Right cardiac atrium (tissue), 5 donors: ENCODE results near the gene NARF. TPM values are rescaled to one million over a fixed set of nuclear protein-coding genes. Genes with fewer than 3 reads are reported as not detected.

Source experiments
- ATAC-seq, 2 donors: fragments of 200-7000 bp; cut with Tn5 transposase; one replicate each; pipeline versions ENCODE4 v1.8.0 to v1.9.1; 2020; ENCODE audit warnings: moderate library complexity in 2 of 2, mild to moderate bottlenecking in 1 of 2
- DNase-seq, 3 donors: peaks; one replicate each; pipeline ENCODE4 v3.0.0-alpha.2; 2020
- H3K27ac ChIP-seq: one replicate; pipeline ENCODE4 v1.5.1; 2013; ENCODE audit warnings: mild to moderate bottlenecking, low read length, control low read depth, moderate library complexity
- H3K27me3 ChIP-seq: one replicate; pipeline ENCODE4 v1.6.1; 2013; ENCODE audit not compliant: control insufficient read depth, insufficient read depth
- H3K4me1 ChIP-seq: one replicate; pipeline ENCODE4 v1.6.1; 2013; ENCODE audit warnings: low read length; ENCODE audit not compliant: control insufficient read depth, insufficient read depth
- H3K4me3 ChIP-seq: one replicate; pipeline ENCODE4 v1.5.1; 2013; ENCODE audit warnings: low read length, control low read depth
- H3K9me3 ChIP-seq: one replicate; pipeline ENCODE4 v1.6.1; 2013; ENCODE audit warnings: low read length; ENCODE audit not compliant: control insufficient read depth
- WGBS: extraction: QIAGEN DNeasy Blood & Tissue Kit; methylation state at CpG from one replicate; pipeline ENCODE4 v1.1.7; 2013; 5-methylcytosine and 5-hydroxymethylcytosine counted together
- intact Hi-C, 4 donors: fragments of 100-400 bp; cut with DNase I; formaldehyde crosslinking; loops; one replicate each; pipeline versions ENCODE4 v1.11.0 to v1.14.0; 2022 to 2023
- polyA plus RNA-seq: library from polyadenylated mRNA; stranded (reverse); fragments of 200-250 nt; gene quantifications from one replicate; pipeline ENCODE4 v1.2.3, GENCODE V29; 2013
- total RNA-seq, 4 donors: library from RNA; stranded (reverse); fragmentation: NEBNext Ultra II Directional; extraction: Animal tissue kit (Norgen Biotek cat#: 25700); gene quantifications; one replicate each; pipeline ENCODE4 v1.2.1, GENCODE V29; 2021
- donor health status: healthy with polysubstance abuse.
- donor health status: DM: no; HTN: yes; CAD: no.
- donor health status: DM: no; HTN: no; CAD: no.
- donor health status: DM: no; HTN: yes; CAD: no; lungs with severe emphysema.
- donor health status: DM: yes; HTN: yes; CAD: no.

Gene NARF
- total and polyA plus RNA-seq, 5 donors, result 67.4 to 99.6 (median 79.1) TPM

DNA sequence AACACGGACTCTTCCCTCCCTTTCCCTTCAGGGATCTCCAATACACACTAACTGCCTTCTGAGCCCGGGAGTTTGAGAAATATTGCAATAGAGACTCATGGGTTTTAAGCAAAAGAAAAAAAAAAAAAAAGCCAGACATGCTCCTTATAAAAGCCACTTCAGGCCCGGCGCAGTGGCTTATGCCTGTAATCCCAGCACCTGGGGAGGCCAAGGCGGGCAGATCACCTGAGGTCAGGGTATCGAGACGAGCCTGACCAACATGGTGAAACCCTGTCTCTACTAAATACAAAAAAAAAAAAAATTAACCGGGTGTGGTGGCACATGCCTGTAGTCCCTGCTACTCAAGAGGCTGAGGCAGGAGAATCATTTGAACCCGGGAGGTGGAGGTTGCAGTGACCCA lies 42.8 kb upstream of the NARF start:
- DNase-seq (no peak), ATAC-seq (no peak)
- intact Hi-C loops, result loop anchor here in 2 of 4 donors (5.0 to 10.0 kb wide), 2 partner anchors 61 to 63 kb away; partner anchors contain the start of gene TEX19 (in 1 of the 2)
- H3K4me3 ChIP-seq, result no peak overlapping the region
- WGBS, result 90% methylated on average over 9 of the region's 9 CpGs
- H3K27me3 ChIP-seq, result no peaks in the 10 kb centered on the region
- H3K27ac ChIP-seq, result no peak overlapping the region
- H3K4me1 ChIP-seq, result peaks cover 3% of the 10 kb centered on the region
- no peaks in the 10 kb centered on the region for H3K9me3 ChIP-seq

DNA sequence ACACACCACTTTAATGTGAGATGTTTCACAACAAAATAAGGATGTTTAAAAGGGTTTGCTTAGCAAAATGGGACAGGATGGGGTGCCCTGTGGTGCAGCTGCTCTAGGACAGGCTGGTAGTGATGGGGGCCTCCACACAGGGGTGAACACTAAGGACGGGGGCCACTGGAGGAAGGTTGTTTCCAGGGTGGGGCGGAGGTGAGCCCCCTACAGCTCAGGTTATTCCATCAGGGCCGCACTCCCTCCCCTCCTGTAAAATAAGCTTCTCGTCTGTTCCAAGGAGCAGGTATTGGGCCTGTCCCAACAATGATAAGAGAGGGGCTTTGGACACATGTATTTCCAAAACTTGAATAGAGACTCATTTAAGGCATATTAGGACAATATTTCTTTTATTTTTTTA lies 42.3 kb upstream of the NARF start:
- no peak for ATAC-seq
- DNase-seq, result no peak
- Histone ChIP-seq H3K27me3 (no peaks in the 10 kb centered on the region), H3K27ac (no peak overlapping the region), H3K4me3 (no peak overlapping the region), H3K9me3 (no peaks in the 10 kb centered on the region), H3K4me1 (peaks cover 3% of the 10 kb centered on the region)
- WGBS, result 92% methylated on average over 4 of the region's 4 CpGs
- intact Hi-C loops, result loop anchor here in 2 of 4 donors (5.0 to 10.0 kb wide), 2 partner anchors 61 to 64 kb away; partner anchors contain the start of gene TEX19 (in 1 of the 2)

DNA sequence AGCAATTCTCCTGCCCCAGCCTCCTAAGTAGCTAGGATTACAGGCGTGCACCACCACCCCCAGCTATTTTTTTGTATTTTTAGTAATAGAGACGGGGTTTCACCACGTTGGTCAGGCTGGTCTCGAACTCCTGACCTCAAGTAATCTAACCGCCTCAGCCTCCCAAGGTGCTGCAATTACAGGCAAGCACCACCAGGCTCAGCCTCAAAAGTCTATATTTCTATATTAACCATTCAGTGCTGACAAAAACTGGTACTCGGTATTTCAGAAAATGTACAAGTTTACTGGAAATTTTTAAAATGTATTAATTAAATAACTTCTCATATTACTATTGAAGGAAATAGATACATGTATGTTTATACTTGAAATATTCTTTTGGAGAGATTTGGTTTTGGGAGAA lies 41.8 kb upstream of the NARF start:
- no peaks in the 10 kb centered on the region for H3K27me3 ChIP-seq
- peaks cover 3% of the 10 kb centered on the region for H3K4me1 ChIP-seq
- no peak overlapping the region for H3K4me3 ChIP-seq
- no peak for DNase-seq
- intact Hi-C loops, result loop anchor here in 2 of 4 donors (5.0 to 10.0 kb wide), 2 partner anchors 62 to 64 kb away; partner anchors contain the start of gene TEX19 (in 1 of the 2)
- H3K27ac ChIP-seq, result no peak overlapping the region
- ATAC-seq, result no peak
- H3K9me3 ChIP-seq, result no peaks in the 10 kb centered on the region
- WGBS, result 90% methylated on average over 6 of the region's 6 CpGs

DNA sequence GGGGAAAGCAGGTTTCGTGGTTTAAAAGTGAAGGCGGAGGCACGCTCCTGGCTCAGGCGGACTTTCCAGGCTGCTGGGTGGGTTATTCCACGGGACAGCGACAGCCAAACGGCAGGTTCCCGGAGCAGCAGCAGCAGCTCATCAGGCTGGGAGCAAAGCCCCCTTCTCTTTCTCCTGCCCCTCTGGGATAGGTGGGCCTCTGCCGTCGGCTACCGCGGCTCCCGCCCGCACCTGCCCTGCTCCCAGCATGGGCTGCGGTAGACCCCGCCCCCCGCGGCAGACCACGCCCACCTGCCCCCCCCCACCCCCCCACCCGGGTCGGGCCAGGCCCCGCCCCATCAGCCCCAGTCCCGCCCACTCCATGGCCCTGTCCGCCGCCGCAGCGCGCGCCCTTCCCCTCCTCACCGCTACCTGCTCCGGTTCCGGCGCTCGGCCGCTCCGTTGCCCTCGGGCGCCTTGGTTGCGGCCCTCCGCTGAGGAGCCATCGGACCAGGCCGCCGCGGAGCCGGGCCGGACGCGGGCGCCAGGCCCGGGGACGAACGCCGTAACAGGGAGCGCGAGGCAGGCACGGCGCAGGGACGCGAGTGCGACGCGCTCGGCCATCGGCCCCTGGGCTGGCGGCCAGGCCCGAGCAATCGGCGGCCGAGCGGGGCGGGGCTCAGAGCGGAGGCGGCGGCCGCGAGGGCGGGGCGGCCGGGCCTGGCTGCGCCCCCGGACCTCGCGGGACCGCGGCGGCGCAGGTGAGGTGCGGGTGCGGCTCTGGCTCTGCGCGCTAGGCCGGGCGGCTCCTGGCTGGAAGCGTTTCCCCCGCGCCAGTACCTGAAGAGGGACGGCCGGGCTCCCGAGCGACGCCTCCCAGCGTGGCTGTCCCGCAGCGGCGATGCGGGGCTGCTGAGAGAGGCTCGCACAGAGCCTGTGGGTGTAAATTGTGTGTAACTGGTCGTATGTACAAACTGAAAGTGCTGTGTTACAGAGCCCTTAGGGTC lies 40.2 kb upstream of the NARF start, which contains the start of the genes HEXD and OGFOD3:
HEXD (plus strand) TSS at position 347 of the 986 bp plus-strand sequence. CDS start 1,453 bp downstream, outside the sequence.
OGFOD3 (minus strand) TSS at position 586 of the 986 bp plus-strand sequence; CDS start at position 485, 101 bp downstream.
- 1% methylated on average over 108 of the region's 108 CpGs for WGBS
- Histone ChIP-seq H3K27me3 (no peaks in the 10 kb centered on the region), H3K9me3 (no peaks in the 10 kb centered on the region), H3K4me3 (peak within 1 kb of the TSS; percentile 68), H3K27ac (peak within 1 kb of the TSS; percentile 83), H3K4me1 (peaks cover 3% of the 10 kb centered on the region)
- DNase-seq (peak; percentile 84 to 95 (median 94)), ATAC-seq (peak; percentile 94 to 95)
- intact Hi-C loops, result loop anchor here in 2 of 4 donors (5.0 to 10.0 kb wide), 2 partner anchors 63 to 66 kb away; partner anchors contain the start of gene TEX19 (in 1 of the 2)

DNA sequence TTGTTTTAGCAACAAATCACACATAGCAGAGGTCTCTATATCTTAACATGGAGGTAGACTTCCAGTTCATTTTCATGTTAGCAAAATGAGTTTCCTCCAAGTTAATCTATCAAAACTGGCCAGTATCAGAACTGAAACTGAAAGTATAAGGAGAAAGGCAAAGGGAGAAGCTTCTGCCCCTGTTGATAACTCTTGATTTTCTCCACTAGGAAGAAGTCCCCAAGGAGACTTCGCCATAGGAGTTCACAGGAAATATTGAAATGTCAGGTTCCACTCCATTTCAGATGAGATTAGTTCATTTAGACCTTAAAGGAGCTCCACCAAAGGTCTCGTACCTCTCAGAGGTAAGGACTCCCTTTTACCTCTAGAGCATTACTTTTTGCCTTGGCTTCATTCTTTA lies 39.0 kb upstream of the NARF start:
- no peak for DNase-seq
- H3K27ac ChIP-seq, result no peak overlapping the region
- peaks cover 3% of the 10 kb centered on the region for H3K4me1 ChIP-seq
- intact Hi-C loops, result loop anchor here in 2 of 4 donors (5.0 to 10.0 kb wide), 2 partner anchors 65 to 67 kb away; partner anchors contain the start of gene TEX19 (in 1 of the 2)
- 71% methylated on average over 2 of the region's 2 CpGs for WGBS
- H3K27me3 ChIP-seq, result no peaks in the 10 kb centered on the region
- H3K4me3 ChIP-seq, result no peak overlapping the region
- H3K9me3 ChIP-seq, result no peaks in the 10 kb centered on the region
- no peak for ATAC-seq

DNA sequence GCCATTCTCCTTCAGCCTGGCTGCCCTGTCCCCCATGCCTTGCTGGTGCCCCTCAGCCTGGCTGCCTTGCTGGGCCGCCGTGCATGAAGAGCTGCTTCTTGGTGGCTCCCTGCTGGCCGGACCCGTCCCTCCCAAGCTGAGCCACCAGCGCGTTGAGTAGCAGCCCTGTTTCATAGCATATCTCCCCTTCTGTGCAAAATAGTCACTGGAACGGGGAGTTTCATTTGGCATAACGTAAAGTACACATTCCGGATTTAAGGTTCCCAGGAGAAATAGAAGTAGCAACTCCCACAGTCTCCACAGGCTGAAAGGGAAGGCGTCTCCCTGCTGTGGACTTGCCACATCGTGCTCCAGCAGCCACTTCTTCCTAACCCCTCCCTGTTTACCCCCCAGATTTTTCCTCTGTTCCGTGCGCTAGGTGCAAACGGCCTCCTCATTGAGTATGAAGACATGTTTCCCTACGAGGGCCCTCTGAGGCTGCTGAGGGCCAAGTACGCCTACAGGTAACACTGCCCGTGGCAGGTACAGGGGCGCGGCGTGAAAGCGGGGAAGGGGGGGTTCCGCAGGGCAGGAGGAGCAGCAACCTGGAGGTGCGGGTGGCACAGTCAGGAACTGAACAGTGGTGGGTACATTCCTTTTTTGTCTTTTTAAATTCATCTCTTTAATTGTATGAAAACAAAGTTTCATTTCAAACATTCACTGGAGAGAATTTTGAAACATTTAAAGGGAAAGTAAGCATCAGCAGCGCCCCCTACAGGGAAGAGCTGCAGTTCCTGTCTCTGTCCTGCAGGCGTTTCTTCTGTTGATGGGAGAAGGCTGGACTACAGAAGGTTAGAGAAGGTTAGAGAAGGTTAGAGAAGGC lies 34.3 kb upstream of the NARF start:
- ATAC-seq, result peak in 1 of 2 donors; percentile 49
- Histone ChIP-seq H3K9me3 (no peaks in the 10 kb centered on the region), H3K27me3 (no peaks in the 10 kb centered on the region), H3K4me1 (no peaks in the 10 kb centered on the region), H3K27ac (no peak overlapping the region), H3K4me3 (no peak overlapping the region)
- peak in 1 of 3 donors; percentile 79 for DNase-seq
- intact Hi-C loops, result no loop called here
- whole genome bisulfite sequencing, result 77% methylated on average over 25 of the region's 25 CpGs

DNA sequence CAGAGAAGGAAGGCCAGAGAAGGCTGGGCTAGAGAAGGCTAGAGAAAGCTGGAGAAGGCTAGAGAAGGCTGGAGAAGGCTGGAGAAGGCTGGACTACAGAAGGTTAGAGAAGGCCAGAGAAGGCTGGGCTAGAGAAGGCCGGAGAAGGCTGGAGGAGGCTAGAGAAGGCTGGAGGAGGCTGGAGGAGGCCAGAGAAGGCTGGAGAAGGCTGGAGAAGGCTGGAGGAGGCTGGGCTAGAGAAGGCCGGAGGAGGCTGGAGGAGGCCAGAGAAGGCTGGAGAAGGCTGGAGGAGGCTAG lies 33.7 kb upstream of the NARF start:
- 98% methylated on average over 2 of the region's 2 CpGs for WGBS
- intact Hi-C loops, result no loop called here
- no peaks in the 10 kb centered on the region for H3K9me3 ChIP-seq
- H3K4me1 ChIP-seq, result no peaks in the 10 kb centered on the region
- no peak overlapping the region for H3K4me3 ChIP-seq
- no peak overlapping the region for H3K27ac ChIP-seq
- ATAC-seq (no peak), DNase-seq (no peak)
- H3K27me3 ChIP-seq, result no peaks in the 10 kb centered on the region

DNA sequence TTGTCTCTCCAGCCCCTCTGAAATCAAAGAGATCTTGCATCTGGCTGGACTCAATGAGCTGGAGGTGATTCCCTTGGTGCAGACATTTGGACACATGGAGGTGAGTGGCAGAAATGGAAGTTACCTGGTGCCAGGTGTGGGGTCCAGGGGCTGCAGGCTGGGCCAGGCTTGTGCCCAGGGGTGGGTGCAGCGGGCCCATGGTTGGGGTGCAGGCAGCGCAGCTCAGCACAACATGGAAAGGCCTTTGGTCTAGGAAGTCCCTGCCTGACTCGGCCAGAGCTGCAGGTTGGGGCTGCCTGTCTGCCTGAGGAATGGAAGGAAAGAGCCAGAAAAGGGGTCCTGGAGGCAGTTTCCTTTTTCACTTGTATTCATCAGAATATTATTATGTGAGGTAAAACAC lies 30.0 kb upstream of the NARF start:
- no peak for DNase-seq
- Histone ChIP-seq H3K4me3 (no peak overlapping the region), H3K9me3 (no peaks in the 10 kb centered on the region), H3K27ac (no peak overlapping the region), H3K27me3 (no peaks in the 10 kb centered on the region), H3K4me1 (no peaks in the 10 kb centered on the region)
- WGBS, result 95% methylated on average over 3 of the region's 3 CpGs
- intact Hi-C loops, result no loop called here
- ATAC-seq, result no peak

DNA sequence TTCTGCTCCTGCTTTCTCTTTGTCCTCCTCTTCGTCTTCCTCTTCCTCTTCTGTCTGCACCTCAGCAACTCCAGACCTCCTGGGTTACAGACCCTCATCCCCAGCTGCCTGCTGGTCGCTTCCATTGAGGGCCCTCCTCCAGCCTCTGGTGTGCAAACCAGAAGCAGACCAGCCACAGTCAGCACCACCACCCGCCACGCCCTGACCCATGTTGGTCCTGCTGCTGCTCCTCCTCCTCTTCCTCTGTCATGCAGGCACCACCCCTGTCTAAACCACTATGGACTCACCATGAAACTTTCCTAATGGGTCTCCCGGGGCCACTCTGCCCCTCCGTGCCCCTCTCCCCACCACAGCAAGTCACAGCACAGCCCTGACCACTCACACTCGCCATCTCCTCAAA lies 28.7 kb upstream of the NARF start:
- H3K27ac ChIP-seq, result no peak overlapping the region
- H3K4me1 ChIP-seq, result no peaks in the 10 kb centered on the region
- H3K27me3 ChIP-seq, result no peaks in the 10 kb centered on the region
- intact Hi-C loops, result no loop called here
- ATAC-seq, result no peak
- H3K4me3 ChIP-seq, result no peak overlapping the region
- no peak for DNase-seq
- WGBS, result 88% methylated on average over 7 of the region's 7 CpGs
- H3K9me3 ChIP-seq, result no peaks in the 10 kb centered on the region

DNA sequence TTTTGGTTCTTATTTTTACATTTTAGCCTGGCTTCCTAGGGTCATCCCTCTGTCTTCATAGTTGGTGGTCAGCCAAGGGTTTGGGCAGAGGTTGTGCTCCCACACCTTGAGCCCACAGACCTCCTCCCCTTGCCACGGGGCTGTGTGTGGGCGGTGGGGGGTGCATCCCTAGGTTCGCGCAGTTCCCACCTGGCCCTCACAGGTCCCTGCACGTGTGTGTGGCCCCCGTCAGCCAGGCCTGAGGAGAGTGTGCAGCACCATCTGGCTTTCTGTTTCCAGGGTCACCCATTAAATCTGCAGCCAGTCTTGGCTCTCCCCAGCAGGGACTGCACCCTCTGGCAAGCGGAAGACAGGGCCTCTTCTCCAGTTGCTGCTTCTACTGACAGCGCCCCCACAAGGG lies 26.5 kb upstream of the NARF start:
- Histone ChIP-seq H3K27ac (no peak overlapping the region), H3K4me1 (no peaks in the 10 kb centered on the region), H3K4me3 (no peak overlapping the region), H3K27me3 (no peaks in the 10 kb centered on the region), H3K9me3 (no peaks in the 10 kb centered on the region)
- 86% methylated on average over 8 of the region's 8 CpGs for WGBS
- intact Hi-C loops, result no loop called here
- ATAC-seq, result no peak
- no peak for DNase-seq
